NCI-H1092 (cell line): ENCODE measurements around the gene ARHGAP35.
A peak's percentile ranks its signal among the peaks of the same experiment; 100 is the strongest.
"Not testable (repeated sequence)": the region's sequence is repeated elsewhere in the genome, so short reads cannot be mapped to it uniquely, and the experiment has no call there.

Source experiments
- DNase-seq: peaks from one replicate; lab custom pipeline; 2025; lab: John Stamatoyannopoulos, UW

ARHGAP35 gene

GRCh38 chr19:46844067-46844489, 16.7 kb upstream of the ARHGAP35 start:
- DNase-seq: no peak

- no peak for DNase-seq
Measured at GRCh38 chr19:46845959-46846459, 14.8 kb upstream of the ARHGAP35 start.

- no peak for DNase-seq
Measured at GRCh38 chr19:46847528-46847927, 13.3 kb upstream of the ARHGAP35 start.

- DNase-seq: no peak
Measured at GRCh38 chr19:46848389-46848788, 12.4 kb upstream of the ARHGAP35 start.

GRCh38 chr19:46849610-46850009, 11.2 kb upstream of the ARHGAP35 start:
- DNase-seq: no peak

GRCh38 chr19:46850228-46851203, 10.3 kb upstream of the ARHGAP35 start, which contains the start of gene AP2S1:
TSS of gene AP2S1 (minus strand) at chr19:46850846. CDS start at chr19:46850766, 80 bp downstream.
- peak; percentile 93 for DNase-seq

GRCh38 chr19:46852830-46853229, 8.0 kb upstream of the ARHGAP35 start:
- no peak for DNase-seq

- DNase-seq: not testable (repeated sequence)
Measured at GRCh38 chr19:46854698-46855097, 6.1 kb upstream of the ARHGAP35 start.

GRCh38 chr19:46856062-46857022, 4.5 kb upstream of the ARHGAP35 start:
- DNase-seq: peak; percentile 73

- peak; percentile 67 for DNase-seq
Measured at GRCh38 chr19:46859637-46860124, 1.1 kb upstream of the ARHGAP35 start.

GRCh38 chr19:46860125-46860845, 512 bp upstream of the ARHGAP35 start:
- peak; percentile 96 for DNase-seq

GRCh38 chr19:46861691-46862502, 1.1 kb downstream of the ARHGAP35 start:
- DNase-seq: no peak

- DNase-seq: no peak
Measured at GRCh38 chr19:46862503-46862834, 1.7 kb downstream of the ARHGAP35 start.

GRCh38 chr19:46862974-46863632, 2.3 kb downstream of the ARHGAP35 start:
- DNase-seq: no peak

GRCh38 chr19:46863818-46864629, 3.2 kb downstream of the ARHGAP35 start:
- DNase-seq: no peak

GRCh38 chr19:46866407-46867136, 5.8 kb downstream of the ARHGAP35 start:
- no peak for DNase-seq

GRCh38 chr19:46867170-46867569, 6.4 kb downstream of the ARHGAP35 start:
- DNase-seq: no peak

- DNase-seq: no peak
Measured at GRCh38 chr19:46868025-46868802, 7.4 kb downstream of the ARHGAP35 start.
